ENCODE measurements around the gene HMX1.

HMX1 gene

DNA sequence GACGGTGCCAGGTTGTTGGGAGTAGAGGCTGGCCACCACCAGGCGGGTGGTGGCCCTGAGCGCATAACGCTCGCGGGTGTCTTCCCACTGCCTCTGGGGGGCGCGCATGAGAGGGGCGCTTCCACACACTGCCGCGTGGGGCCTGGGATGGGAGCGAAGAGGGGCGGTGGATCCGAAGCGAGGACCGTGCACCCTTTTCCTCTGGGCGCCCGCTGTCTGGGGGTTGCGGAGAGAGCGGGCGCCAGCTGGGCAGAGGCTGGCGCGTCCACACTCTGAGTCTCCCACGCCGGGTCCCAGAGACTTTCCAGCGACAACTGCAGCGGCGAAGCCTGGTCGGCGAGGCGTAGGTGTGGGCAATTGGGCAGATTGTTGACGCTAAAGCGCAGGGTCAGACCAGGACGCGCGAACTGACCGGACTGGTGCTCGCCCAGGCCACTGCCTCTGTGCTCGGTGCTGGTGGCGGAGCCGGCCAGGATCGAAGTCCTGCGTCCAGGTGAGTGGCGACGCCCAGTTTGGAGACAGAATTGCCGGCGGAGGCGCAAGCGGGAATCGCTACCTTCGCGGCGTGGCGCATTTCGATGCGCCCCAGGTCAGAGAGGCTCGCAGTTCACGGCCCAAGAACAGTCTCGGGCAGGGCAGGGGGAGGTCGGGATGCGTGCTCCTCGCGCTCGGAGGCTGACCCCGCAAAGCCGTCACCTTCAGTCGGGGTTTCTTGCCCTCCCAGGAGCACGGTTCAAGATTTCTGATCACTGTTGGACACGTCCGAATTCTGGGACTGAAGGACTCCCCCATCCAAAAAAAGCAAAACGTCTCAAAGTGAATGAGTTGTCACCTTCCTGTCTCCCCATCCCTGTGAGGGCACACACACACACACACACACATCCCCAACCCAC is 2.6 kb upstream of the HMX1 start:
- peaks cover 3% of the 10 kb centered on the region for H3K4me1 ChIP-seq (ENCODE audit: control insufficient read depth, insufficient read depth, low read length)
- H3K4me3 ChIP-seq (ENCODE audit: low read length in 2 of 2), result no peak overlapping the region
- no peak overlapping the region for H3K27ac ChIP-seq (ENCODE audit: low read length)
- peaks cover 63 to 76% of the 10 kb centered on the region in 2 donors for H3K27me3 ChIP-seq (ENCODE audit: control insufficient read depth in 1 of 2, insufficient read depth in 2 of 2, low read length in 2 of 2)
- H3K9me3 ChIP-seq (ENCODE audit: control insufficient read depth in 2 of 2, low read length in 2 of 2), result no peaks in the 10 kb centered on the region
- H3K36me3 ChIP-seq (ENCODE audit: control insufficient read depth in 2 of 2, insufficient read depth in 2 of 2, low read length in 2 of 2), result no peaks in the 10 kb centered on the region
- H3K9ac ChIP-seq (ENCODE audit: low read length in 2 of 2), result no peak overlapping the region

- H3K4me1 ChIP-seq (ENCODE audit: control insufficient read depth, insufficient read depth, low read length), result peaks cover 3% of the 10 kb centered on the region
- H3K9ac ChIP-seq (ENCODE audit: low read length in 2 of 2), result no peak overlapping the region
- no peak overlapping the region for H3K4me3 ChIP-seq (ENCODE audit: low read length in 2 of 2)
- peaks cover 59 to 80% of the 10 kb centered on the region in 2 donors for H3K27me3 ChIP-seq (ENCODE audit: control insufficient read depth in 1 of 2, insufficient read depth in 2 of 2, low read length in 2 of 2)
- H3K27ac ChIP-seq (ENCODE audit: low read length), result no peak overlapping the region
- no peaks in the 10 kb centered on the region for H3K36me3 ChIP-seq (ENCODE audit: control insufficient read depth in 2 of 2, insufficient read depth in 2 of 2, low read length in 2 of 2)
- no peaks in the 10 kb centered on the region for H3K9me3 ChIP-seq (ENCODE audit: control insufficient read depth in 2 of 2, low read length in 2 of 2)
Measured at GRCh38 chr4:8872402-8873291, 1.0 kb upstream of the HMX1 start.

- Histone ChIP-seq H3K27me3 (ENCODE audit: control insufficient read depth in 1 of 2, insufficient read depth in 2 of 2, low read length in 2 of 2) (peaks cover 54 to 79% of the 10 kb centered on the region in 2 donors), H3K36me3 (ENCODE audit: control insufficient read depth in 2 of 2, insufficient read depth in 2 of 2, low read length in 2 of 2) (no peaks in the 10 kb centered on the region), H3K9me3 (ENCODE audit: control insufficient read depth in 2 of 2, low read length in 2 of 2) (no peaks in the 10 kb centered on the region), H3K4me1 (ENCODE audit: control insufficient read depth, insufficient read depth, low read length) (peaks cover 3% of the 10 kb centered on the region), H3K9ac (ENCODE audit: low read length in 2 of 2) (no peak overlapping the region), H3K27ac (ENCODE audit: low read length) (no peak overlapping the region), H3K4me3 (ENCODE audit: low read length in 2 of 2) (peak overlapping the region in 1 of 2 donors; percentile 15)
Measured at GRCh38 chr4:8870647-8871416, 807 bp downstream of the HMX1 start.

GRCh38 chr4:8869898-8870646 is 1.6 kb downstream of the HMX1 start:
- peaks cover 3% of the 10 kb centered on the region for H3K4me1 ChIP-seq (ENCODE audit: control insufficient read depth, insufficient read depth, low read length)
- peaks cover 52 to 72% of the 10 kb centered on the region in 2 donors for H3K27me3 ChIP-seq (ENCODE audit: control insufficient read depth in 1 of 2, insufficient read depth in 2 of 2, low read length in 2 of 2)
- no peak overlapping the region for H3K27ac ChIP-seq (ENCODE audit: low read length)
- no peak overlapping the region for H3K4me3 ChIP-seq (ENCODE audit: low read length in 2 of 2)
- no peaks in the 10 kb centered on the region for H3K9me3 ChIP-seq (ENCODE audit: control insufficient read depth in 2 of 2, low read length in 2 of 2)
- H3K36me3 ChIP-seq (ENCODE audit: control insufficient read depth in 2 of 2, insufficient read depth in 2 of 2, low read length in 2 of 2), result no peaks in the 10 kb centered on the region
- no peak overlapping the region for H3K9ac ChIP-seq (ENCODE audit: low read length in 2 of 2)

DNA sequence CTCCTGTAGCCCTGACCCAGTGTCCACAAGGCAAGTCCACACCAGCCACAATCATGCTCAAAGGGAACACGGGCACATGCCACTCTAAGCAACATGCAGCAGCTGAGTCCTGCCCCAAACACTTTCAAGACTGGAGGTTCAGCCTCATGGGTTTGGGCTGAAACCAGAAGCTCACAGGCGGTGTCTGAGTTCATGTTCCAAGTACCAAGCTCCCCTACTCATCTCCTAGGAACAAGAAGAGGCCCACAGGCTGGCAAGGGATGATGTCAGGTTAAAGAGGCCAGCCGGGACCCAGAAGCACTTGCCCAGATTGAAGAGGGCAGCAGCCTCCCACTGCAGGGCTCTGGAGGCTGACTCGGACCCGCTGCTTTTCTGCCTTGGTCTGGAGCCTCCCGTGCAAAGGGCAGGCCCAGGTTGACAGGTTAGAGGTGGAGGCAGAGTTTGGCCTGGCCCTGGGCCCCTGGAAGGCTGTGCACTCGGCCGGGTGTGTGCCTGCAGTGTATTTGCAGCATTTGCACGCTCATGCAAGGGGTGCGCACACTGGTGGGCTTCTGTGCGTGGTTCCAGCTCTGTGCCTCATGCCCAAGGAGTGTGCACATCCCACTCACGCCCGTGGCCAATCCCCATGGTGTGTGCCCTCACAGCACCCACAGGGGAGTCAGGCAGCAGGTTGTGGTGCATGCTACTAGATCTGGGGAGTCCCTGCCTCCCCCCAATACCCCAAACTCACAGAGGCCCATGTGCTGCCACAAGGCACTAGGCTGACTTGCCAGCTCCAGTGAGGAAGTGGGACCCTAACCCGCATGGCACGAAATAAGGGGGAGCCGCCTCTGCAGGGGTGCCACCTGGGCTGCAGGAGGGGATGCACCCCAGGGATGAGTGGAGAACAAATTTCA is 2.4 kb downstream of the HMX1 start:
- Histone ChIP-seq H3K36me3 (ENCODE audit: control insufficient read depth in 2 of 2, insufficient read depth in 2 of 2, low read length in 2 of 2) (no peaks in the 10 kb centered on the region), H3K9me3 (ENCODE audit: control insufficient read depth in 2 of 2, low read length in 2 of 2) (no peaks in the 10 kb centered on the region), H3K4me3 (ENCODE audit: low read length in 2 of 2) (no peak overlapping the region), H3K27me3 (ENCODE audit: control insufficient read depth in 1 of 2, insufficient read depth in 2 of 2, low read length in 2 of 2) (peaks cover 53 to 72% of the 10 kb centered on the region in 2 donors), H3K27ac (ENCODE audit: low read length) (no peak overlapping the region), H3K4me1 (ENCODE audit: control insufficient read depth, insufficient read depth, low read length) (peaks cover 3% of the 10 kb centered on the region), H3K9ac (ENCODE audit: low read length in 2 of 2) (no peak overlapping the region)

DNA sequence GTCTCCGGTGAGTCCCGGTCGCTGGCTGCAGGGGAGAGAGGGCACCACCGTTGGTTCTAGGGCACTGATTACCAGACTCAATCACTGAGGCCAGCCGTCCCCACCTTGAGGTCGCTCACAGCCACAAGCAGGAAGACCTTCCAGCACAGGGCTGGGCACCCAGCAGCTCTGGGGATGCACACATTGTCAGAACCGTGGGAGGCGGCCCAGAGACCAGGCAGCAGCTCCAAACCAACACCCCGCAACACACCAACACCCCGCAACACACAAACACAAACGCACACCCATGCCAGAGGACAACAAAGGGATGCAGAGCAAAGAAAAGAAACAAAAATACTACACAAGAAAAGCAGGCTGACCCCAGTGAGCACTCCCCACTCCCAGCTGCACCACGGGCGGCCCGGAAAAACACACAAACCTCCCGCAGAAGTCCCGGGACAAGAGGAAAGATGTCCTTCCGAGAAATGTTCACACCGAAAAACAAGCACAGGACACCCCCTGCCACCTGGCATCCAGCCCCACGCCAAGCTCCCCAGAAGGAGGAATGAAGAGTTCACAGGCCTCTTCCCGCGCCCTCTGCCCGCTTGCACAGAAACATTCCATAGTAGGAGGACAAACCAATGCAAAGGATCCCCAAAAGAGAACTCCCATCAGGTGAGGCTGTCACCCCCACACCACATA is 3.2 kb downstream of the HMX1 start:
- H3K4me3 ChIP-seq (ENCODE audit: low read length in 2 of 2), result no peak overlapping the region
- peaks cover 57 to 72% of the 10 kb centered on the region in 2 donors for H3K27me3 ChIP-seq (ENCODE audit: control insufficient read depth in 1 of 2, insufficient read depth in 2 of 2, low read length in 2 of 2)

GRCh38 chr4:8867624-8868320 is 3.9 kb downstream of the HMX1 start:
- Histone ChIP-seq H3K9ac (ENCODE audit: low read length in 2 of 2) (no peak overlapping the region), H3K9me3 (ENCODE audit: control insufficient read depth in 2 of 2, low read length in 2 of 2) (no peaks in the 10 kb centered on the region), H3K36me3 (ENCODE audit: control insufficient read depth in 2 of 2, insufficient read depth in 2 of 2, low read length in 2 of 2) (no peaks in the 10 kb centered on the region), H3K27me3 (ENCODE audit: control insufficient read depth in 1 of 2, insufficient read depth in 2 of 2, low read length in 2 of 2) (peaks cover 56 to 72% of the 10 kb centered on the region in 2 donors), H3K4me1 (ENCODE audit: control insufficient read depth, insufficient read depth, low read length) (peaks cover 5% of the 10 kb centered on the region), H3K27ac (ENCODE audit: low read length) (no peak overlapping the region), H3K4me3 (ENCODE audit: low read length in 2 of 2) (no peak overlapping the region)

More for the DNA sequence above, 3.2 kb downstream of the HMX1 start:
- no peaks in the 10 kb centered on the region for H3K9me3 ChIP-seq (ENCODE audit: control insufficient read depth in 2 of 2, low read length in 2 of 2)
- H3K36me3 ChIP-seq (ENCODE audit: control insufficient read depth in 2 of 2, insufficient read depth in 2 of 2, low read length in 2 of 2), result no peaks in the 10 kb centered on the region
- H3K4me1 ChIP-seq (ENCODE audit: control insufficient read depth, insufficient read depth, low read length), result peaks cover 3% of the 10 kb centered on the region
- H3K9ac ChIP-seq (ENCODE audit: low read length in 2 of 2), result no peak overlapping the region
- no peak overlapping the region for H3K27ac ChIP-seq (ENCODE audit: low read length)

- Histone ChIP-seq H3K4me1 (ENCODE audit: control insufficient read depth, insufficient read depth, low read length) (peaks cover 5% of the 10 kb centered on the region), H3K4me3 (ENCODE audit: low read length in 2 of 2) (no peak overlapping the region), H3K9me3 (ENCODE audit: control insufficient read depth in 2 of 2, low read length in 2 of 2) (no peaks in the 10 kb centered on the region), H3K27ac (ENCODE audit: low read length) (no peak overlapping the region), H3K36me3 (ENCODE audit: control insufficient read depth in 2 of 2, insufficient read depth in 2 of 2, low read length in 2 of 2) (no peaks in the 10 kb centered on the region), H3K9ac (ENCODE audit: low read length in 2 of 2) (no peak overlapping the region), H3K27me3 (ENCODE audit: control insufficient read depth in 1 of 2, insufficient read depth in 2 of 2, low read length in 2 of 2) (peaks cover 51 to 71% of the 10 kb centered on the region in 2 donors)
Measured at GRCh38 chr4:8866828-8867623, 4.6 kb downstream of the HMX1 start.
